ENCODE results near the gene IDE. TPM values are rescaled to one million over a fixed set of nuclear protein-coding genes. Genes with fewer than 3 reads are reported as not detected.

IDE gene
- total RNA-seq, 4 donors from 2014 or later = 38.8 to 95.2 (median 46.7) TPM

DNA sequence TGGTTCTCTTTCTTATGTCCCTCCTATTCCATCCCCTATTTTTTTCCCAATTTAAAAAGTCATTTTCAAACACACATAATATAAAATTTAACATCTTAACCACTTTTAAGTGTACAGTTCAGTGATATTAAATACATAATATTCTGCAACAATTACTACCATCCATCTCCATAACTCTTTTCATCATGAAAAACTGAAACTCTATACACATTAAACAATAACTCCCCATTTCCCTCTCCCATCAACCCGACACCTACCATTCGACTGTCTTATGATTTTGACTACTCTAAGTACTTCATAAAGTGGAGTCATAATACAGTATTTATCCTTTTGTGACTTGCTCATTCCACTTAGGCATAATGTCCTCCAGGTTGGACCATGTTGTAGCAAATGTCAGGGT is 21.6 kb upstream of the IDE start:
- 93 to 97% methylated on average over 2 of the region's 2 CpGs for WGBS, 2 donors
- Histone ChIP-seq H3K9me3 (no peaks in the 10 kb centered on the region), H3K27ac (no peak overlapping the region), H3K27me3 (no peaks in the 10 kb centered on the region), H3K4me1 (peaks cover 9 to 22% of the 10 kb centered on the region in 2 donors), H3K4me3 (replicated peaks in 1 of 3) (no peak overlapping the region), H3K36me3 (no peaks in the 10 kb centered on the region)
- intact Hi-C loops (cut with DNase I) = loop anchor here (10.0 kb wide), 1 partner anchor 89 kb away; the partner anchor contains the start of gene HHEX
- no peak for DNase-seq
- TF ChIP-seq, protein P1, sequence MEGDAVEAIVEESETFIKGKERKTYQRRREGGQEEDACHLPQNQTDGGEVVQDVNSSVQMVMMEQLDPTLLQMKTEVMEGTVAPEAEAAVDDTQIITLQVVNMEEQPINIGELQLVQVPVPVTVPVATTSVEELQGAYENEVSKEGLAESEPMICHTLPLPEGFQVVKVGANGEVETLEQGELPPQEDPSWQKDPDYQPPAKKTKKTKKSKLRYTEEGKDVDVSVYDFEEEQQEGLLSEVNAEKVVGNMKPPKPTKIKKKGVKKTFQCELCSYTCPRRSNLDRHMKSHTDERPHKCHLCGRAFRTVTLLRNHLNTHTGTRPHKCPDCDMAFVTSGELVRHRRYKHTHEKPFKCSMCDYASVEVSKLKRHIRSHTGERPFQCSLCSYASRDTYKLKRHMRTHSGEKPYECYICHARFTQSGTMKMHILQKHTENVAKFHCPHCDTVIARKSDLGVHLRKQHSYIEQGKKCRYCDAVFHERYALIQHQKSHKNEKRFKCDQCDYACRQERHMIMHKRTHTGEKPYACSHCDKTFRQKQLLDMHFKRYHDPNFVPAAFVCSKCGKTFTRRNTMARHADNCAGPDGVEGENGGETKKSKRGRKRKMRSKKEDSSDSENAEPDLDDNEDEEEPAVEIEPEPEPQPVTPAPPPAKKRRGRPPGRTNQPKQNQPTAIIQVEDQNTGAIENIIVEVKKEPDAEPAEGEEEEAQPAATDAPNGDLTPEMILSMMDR (IDR thresholded peaks at IDR 0.05) = no peak
- no peak for TF ChIP-seq POLR2A (IDR thresholded peaks at IDR 0.05)

DNA sequence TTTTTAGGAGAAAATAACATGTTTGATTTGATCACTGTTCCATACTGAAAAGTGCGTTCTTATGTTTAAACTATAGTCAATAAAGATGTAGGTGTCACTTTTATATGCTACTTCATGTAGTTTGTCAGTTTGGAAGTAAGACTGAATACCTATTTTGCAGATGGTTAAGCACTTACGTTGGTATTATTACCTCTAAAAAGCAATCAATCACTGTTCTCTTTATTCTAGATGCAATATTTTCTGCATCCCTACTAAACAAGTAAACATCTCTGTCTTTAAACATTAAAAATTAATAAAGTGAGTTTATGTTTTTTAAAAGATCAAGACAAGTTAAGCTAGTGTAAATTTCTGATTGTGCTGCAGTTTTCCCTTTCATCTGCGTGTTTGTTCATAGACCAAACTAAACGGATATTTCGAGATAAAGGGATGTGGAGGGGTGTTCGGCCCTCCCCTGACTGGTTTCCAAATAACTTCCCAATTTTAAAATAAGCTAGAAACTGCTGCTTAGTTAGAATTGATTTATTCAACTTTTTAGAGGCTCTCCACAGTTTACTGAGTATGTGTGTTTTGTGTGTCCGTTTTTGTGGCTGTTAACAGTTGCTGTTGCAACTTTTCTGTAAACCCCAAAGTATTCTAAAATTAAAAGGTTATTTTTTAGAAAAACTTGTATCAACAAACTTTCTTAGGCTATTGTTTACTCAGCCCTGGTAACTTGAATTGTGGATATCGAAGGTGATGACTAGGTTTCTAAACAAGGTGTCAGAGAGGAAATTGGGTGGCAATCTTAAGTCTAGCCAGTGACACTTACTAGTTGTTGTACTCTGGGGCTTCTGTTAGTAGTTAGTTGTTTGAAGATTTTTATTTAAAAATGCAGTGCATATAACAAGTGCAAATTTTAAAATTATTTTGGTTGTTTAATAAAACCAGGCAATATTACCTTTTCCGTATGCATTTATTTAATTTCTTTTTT is 20.0 kb upstream of the IDE start:
- no peaks in the 10 kb centered on the region for H3K36me3 ChIP-seq
- TF ChIP-seq POLR2A (IDR thresholded peaks at IDR 0.05) = no peak
- intact Hi-C loops (cut with DNase I) = loop anchor here (10.0 kb wide), 1 partner anchor 91 kb away; the partner anchor contains the start of gene HHEX
- no peak for DNase-seq
- WGBS, 2 donors = 12 to 14% methylated on average over 9 of the region's 9 CpGs
- peaks cover 9 to 22% of the 10 kb centered on the region in 2 donors for H3K4me1 ChIP-seq
- H3K27ac ChIP-seq = no peak overlapping the region
- H3K9me3 ChIP-seq = no peaks in the 10 kb centered on the region
- peak overlapping the region in 1 of 3 donors; percentile 47 for H3K4me3 ChIP-seq (replicated peaks in 1 of 3)
- H3K27me3 ChIP-seq = no peaks in the 10 kb centered on the region

DNA sequence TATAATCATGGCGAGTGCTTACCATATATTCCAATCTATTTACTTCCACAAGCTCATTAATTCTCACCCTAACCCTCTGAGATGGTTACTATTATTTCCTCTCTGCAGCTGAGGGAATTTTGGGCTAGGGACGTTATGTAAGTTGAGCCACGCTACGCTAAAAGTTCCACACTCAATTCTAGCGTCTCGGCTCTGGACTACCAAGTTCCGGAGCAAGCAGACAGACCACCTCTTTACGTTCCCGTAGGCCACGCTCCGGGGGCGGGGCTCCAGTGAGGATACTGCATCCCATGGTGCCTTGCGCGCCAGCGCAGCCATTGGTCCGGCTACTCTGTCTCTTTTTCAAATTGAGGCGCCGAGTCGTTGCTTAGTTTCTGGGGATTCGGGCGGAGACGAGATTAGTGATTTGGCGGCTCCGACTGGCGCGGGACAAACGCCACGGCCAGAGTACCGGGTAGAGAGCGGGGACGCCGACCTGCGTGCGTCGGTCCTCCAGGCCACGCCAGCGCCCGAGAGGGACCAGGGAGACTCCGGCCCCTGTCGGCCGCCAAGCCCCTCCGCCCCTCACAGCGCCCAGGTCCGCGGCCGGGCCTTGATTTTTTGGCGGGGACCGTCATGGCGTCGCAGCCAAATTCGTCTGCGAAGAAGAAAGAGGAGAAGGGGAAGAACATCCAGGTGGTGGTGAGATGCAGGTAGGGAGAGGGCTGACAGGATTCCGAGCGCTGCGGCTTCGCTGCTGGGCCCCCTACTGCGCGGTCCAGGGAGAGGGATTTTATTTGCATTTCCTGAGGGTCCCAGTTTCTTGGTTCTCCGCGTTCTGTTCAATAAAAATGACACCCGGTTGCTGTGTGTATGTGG is 19.1 kb upstream of the IDE start, which contains the start of gene KIF11:
Gene KIF11 (plus strand): TSS at position 370 of the 858 bp plus-strand sequence. CDS start 246 bp downstream, at position 616.
- intact Hi-C loops (cut with DNase I) = loop anchor here (10.0 kb wide), 1 partner anchor 92 kb away; the partner anchor contains the start of gene HHEX
- WGBS, 2 donors = 1% methylated on average over 39 to 49 of the region's 61 CpGs

DNA sequence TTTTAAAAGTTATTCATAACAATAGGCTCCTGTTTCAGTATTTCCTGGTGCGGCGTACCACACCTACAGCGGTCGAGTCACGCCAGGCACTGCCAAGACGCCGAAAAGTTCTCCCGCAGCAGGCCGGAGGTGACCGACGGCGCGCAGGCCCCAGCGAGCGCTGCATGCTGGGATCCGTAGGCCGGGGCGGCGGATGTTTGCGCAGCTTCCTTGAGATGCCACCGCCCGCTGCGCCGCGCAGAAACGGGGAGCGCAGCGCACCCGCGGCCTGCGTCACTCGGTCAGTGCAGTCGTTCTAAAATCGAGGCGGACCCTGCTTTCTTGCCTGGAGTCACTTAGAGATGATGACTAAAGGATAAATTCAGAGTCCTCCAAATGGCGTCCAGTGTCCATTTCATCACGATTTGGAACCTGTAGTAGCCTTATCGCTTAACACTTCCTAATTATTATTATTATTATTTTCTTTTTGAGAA is 17.7 kb upstream of the IDE start:
- intact Hi-C loops (cut with DNase I) = loop anchor here (10.0 kb wide), 1 partner anchor 93 kb away; the partner anchor contains the start of gene HHEX
- no peaks in the 10 kb centered on the region for H3K9me3 ChIP-seq
- DNase-seq = peak; percentile 92 to 94
- H3K27ac ChIP-seq = peak overlapping the region; percentile 89 to 93 (median 90)
- WGBS, 2 donors = 1% methylated on average over 9 to 37 of the region's 38 CpGs
- H3K27me3 ChIP-seq = no peaks in the 10 kb centered on the region
- TF ChIP-seq, protein P1 (IDR thresholded peaks at IDR 0.05) = peak in 1 of 6 experiments; percentile 16
- TF ChIP-seq POLR2A (IDR thresholded peaks at IDR 0.05) = peak in 1 of 2 donors; percentile 94
- H3K4me1 ChIP-seq = peaks cover 9 to 22% of the 10 kb centered on the region in 2 donors
- H3K36me3 ChIP-seq = no peaks in the 10 kb centered on the region
- H3K4me3 ChIP-seq (replicated peaks in 1 of 3) = peak overlapping the region in 2 of 3 donors; percentile 37 to 47

More for the DNA sequence above, 19.1 kb upstream of the IDE start, which contains the start of gene KIF11:
- Histone ChIP-seq H3K4me3 (replicated peaks in 1 of 3) (peak within 1 kb of the TSS; percentile 30 to 47 (median 37)), H3K9me3 (no peaks in the 10 kb centered on the region), H3K36me3 (no peaks in the 10 kb centered on the region), H3K27me3 (no peaks in the 10 kb centered on the region), H3K27ac (peak within 1 kb of the TSS; percentile 89 to 93 (median 90)), H3K4me1 (peaks cover 9 to 22% of the 10 kb centered on the region in 2 donors)
- peak in 1 of 2 donors; percentile 96 for TF ChIP-seq POLR2A (IDR thresholded peaks at IDR 0.05)
- TF ChIP-seq, protein P1 (IDR thresholded peaks at IDR 0.05) = no peak
- DNase-seq = peak; percentile 99
